ENCODE data around the gene ZYG11B.

- TF ChIP-seq, protein P1, sequence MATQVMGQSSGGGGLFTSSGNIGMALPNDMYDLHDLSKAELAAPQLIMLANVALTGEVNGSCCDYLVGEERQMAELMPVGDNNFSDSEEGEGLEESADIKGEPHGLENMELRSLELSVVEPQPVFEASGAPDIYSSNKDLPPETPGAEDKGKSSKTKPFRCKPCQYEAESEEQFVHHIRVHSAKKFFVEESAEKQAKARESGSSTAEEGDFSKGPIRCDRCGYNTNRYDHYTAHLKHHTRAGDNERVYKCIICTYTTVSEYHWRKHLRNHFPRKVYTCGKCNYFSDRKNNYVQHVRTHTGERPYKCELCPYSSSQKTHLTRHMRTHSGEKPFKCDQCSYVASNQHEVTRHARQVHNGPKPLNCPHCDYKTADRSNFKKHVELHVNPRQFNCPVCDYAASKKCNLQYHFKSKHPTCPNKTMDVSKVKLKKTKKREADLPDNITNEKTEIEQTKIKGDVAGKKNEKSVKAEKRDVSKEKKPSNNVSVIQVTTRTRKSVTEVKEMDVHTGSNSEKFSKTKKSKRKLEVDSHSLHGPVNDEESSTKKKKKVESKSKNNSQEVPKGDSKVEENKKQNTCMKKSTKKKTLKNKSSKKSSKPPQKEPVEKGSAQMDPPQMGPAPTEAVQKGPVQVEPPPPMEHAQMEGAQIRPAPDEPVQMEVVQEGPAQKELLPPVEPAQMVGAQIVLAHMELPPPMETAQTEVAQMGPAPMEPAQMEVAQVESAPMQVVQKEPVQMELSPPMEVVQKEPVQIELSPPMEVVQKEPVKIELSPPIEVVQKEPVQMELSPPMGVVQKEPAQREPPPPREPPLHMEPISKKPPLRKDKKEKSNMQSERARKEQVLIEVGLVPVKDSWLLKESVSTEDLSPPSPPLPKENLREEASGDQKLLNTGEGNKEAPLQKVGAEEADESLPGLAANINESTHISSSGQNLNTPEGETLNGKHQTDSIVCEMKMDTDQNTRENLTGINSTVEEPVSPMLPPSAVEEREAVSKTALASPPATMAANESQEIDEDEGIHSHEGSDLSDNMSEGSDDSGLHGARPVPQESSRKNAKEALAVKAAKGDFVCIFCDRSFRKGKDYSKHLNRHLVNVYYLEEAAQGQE (IDR thresholded peaks at IDR 0.05; ENCODE audit: insufficient read depth in 1 of 2, low read depth in 2 of 2, low read length in 2 of 2) = no peak
- TF ChIP-seq POLR2AphosphoS5 (IDR thresholded peaks at IDR 0.05; ENCODE audit: low read depth, low read length) (no peak), TAF1 (IDR thresholded peaks at IDR 0.05; ENCODE audit: borderline replicate concordance, insufficient read depth, low read length) (no peak), FOXP2 (optimal IDR thresholded peaks at IDR 0.05; ENCODE audit: borderline replicate concordance, extremely low read depth, extremely low read length, insufficient read depth) (no peak), SIN3A (IDR thresholded peaks at IDR 0.05; ENCODE audit: borderline replicate concordance, insufficient read depth, low read length) (no peak)
These were observed 65.8 kb downstream of the ZYG11B start for GRCh38 chr1:52792036-52792435.

All from PFSK-1 (cell line).